ENCODE data around the gene TCFL5. TPM values are rescaled to one million over a fixed set of nuclear protein-coding genes. Genes with fewer than 3 reads are reported as not detected.

Gene TCFL5
- total RNA-seq (2022; extraction: Qiagen RNA extraction), result 3.5 to 4.3 TPM (median 3.7 TPM) in 5 replicates

GRCh38 chr20:62861726-62862336, at the start of gene TCFL5:
Gene TCFL5 (minus strand): TSS chr20:62861822. CDS start chr20:62861670, 152 bp downstream.

GRCh38 chr20:62816884-62817873, 44.4 kb downstream of the TCFL5 start, which contains the start of gene COL9A3:
Gene COL9A3 (plus strand): TSS chr20:62817050. CDS start chr20:62817065, 15 bp downstream.

GRCh38 chr20:62804627-62805154, 56.9 kb downstream of the TCFL5 start, which contains the start of gene OGFR:
Gene OGFR (plus strand): TSS chr20:62804835. CDS start chr20:62804860, 25 bp downstream.

Other genes with a start within 250 kb of the TCFL5 start
- gene SLCO4A1, start 219.3 kb downstream of the TCFL5 start, total RNA-seq (2022; extraction: Qiagen RNA extraction), result 11.4 to 15.7 TPM (median 14.4 TPM) in 5 replicates
- gene NTSR1, start 153.0 kb downstream of the TCFL5 start, total RNA-seq (2022; extraction: Qiagen RNA extraction), result 0.05 to 0.12 TPM (median 0.09 TPM) in 5 replicates
- 20.9 to 23.8 TPM (median 23.2 TPM) in 5 replicates for gene MRGBP, start 65.3 kb downstream of the TCFL5 start, total RNA-seq (2022; extraction: Qiagen RNA extraction)
- 39.8 to 49.1 TPM (median 45.9 TPM) in 5 replicates for gene OGFR, start 57.0 kb downstream of the TCFL5 start, total RNA-seq (2022; extraction: Qiagen RNA extraction)
- 0.32 to 0.69 TPM (median 0.63 TPM) in 5 replicates for gene COL9A3, start 44.8 kb downstream of the TCFL5 start, total RNA-seq (2022; extraction: Qiagen RNA extraction)
- gene DIDO1, start 64.7 kb upstream of the TCFL5 start, total RNA-seq (2022; extraction: Qiagen RNA extraction), result 22.5 to 24.5 TPM (median 23.9 TPM) in 5 replicates
- gene GID8, start 76.3 kb upstream of the TCFL5 start, total RNA-seq (2022; extraction: Qiagen RNA extraction), result 20.7 to 22.9 TPM (median 21.6 TPM) in 5 replicates
- gene SLC17A9, start 90.9 kb upstream of the TCFL5 start, total RNA-seq (2022; extraction: Qiagen RNA extraction), result 0.02 to 0.16 TPM (median 0.13 TPM) in 5 replicates
- gene BHLHE23, start 145.1 kb upstream of the TCFL5 start, total RNA-seq (2022; extraction: Qiagen RNA extraction), result not detected in 5 replicates

All from A549 treated with AZD2906 at 1 μM for 4 hours (cell line).